SK-N-SH treated with all-trans-retinoic acid at 6 μM for 48 hours (cell line): ENCODE measurements around the gene HSPB6.
"Not testable (repeated sequence)": the region's sequence is repeated elsewhere in the genome, so short reads cannot be mapped to it uniquely, and the experiment has no call there.

Source experiments
- ATAC-seq: fragments of 200-7000 bp; cut with Tn5 transposase; 3 replicates; pipeline ENCODE4 v1.9.1; 2020; ENCODE audit warnings: mild to moderate bottlenecking, moderate library complexity
- ARNTL ChIP-seq: fragments of 450-650 bp; formaldehyde crosslinking; IDR thresholded peaks from 2 replicates; pipeline ENCODE4 v1.5.0; 2020; ENCODE audit warnings: low read depth, mild to moderate bottlenecking, moderate library complexity, borderline replicate concordance
- BACH2 ChIP-seq: fragments of 250-450 bp; sonication (Bioruptor Pico); IDR thresholded peaks from 2 replicates; pipeline ENCODE4 v1.9.0; 2021; ENCODE audit warnings: mild to moderate bottlenecking, borderline replicate concordance
- CSDC2 ChIP-seq: fragments of 250-450 bp; sonication (Bioruptor Pico); IDR thresholded peaks from 2 replicates; pipeline ENCODE4 v1.5.0; 2020; ENCODE audit warnings: mild to moderate bottlenecking, moderate library complexity
- ESRRG ChIP-seq: fragments of 250-450 bp; sonication (Bioruptor Pico); IDR thresholded peaks from 2 replicates; pipeline ENCODE4 v1.6.1; 2021; ENCODE audit warnings: mild to moderate bottlenecking
- GLIS3 ChIP-seq: fragments of 250-450 bp; sonication (Bioruptor Pico); IDR thresholded peaks from 2 replicates; pipeline ENCODE4 v1.5.0; 2020; ENCODE audit warnings: mild to moderate bottlenecking, moderate library complexity
- ISL1 ChIP-seq: fragments of 250-450 bp; sonication (Bioruptor Pico); IDR thresholded peaks from 2 replicates; pipeline ENCODE4 v2.1.2; 2022; ENCODE audit warnings: mild to moderate bottlenecking, moderate library complexity
- OSR1 ChIP-seq: fragments of 250-450 bp; sonication (Bioruptor Pico); IDR thresholded peaks from 2 replicates; pipeline ENCODE4 v1.8.0; 2022; ENCODE audit warnings: moderate library complexity, mild to moderate bottlenecking, inconsistent platforms
- RARB ChIP-seq: fragments of 250-450 bp; sonication (Bioruptor Pico); IDR thresholded peaks from 2 replicates; pipeline ENCODE4 v1.8.0; 2021; ENCODE audit warnings: mild to moderate bottlenecking, moderate library complexity
- SNAI2 ChIP-seq: fragments of 250-450 bp; sonication (Bioruptor Pico); IDR thresholded peaks from 2 replicates; pipeline ENCODE4 v1.5.0; 2020; ENCODE audit warnings: mild to moderate bottlenecking, moderate library complexity
- TCF4 ChIP-seq: fragments of 250-450 bp; sonication (Bioruptor Pico); IDR thresholded peaks from 2 replicates; pipeline ENCODE4 v1.8.0; 2021; ENCODE audit warnings: mild to moderate bottlenecking, moderate library complexity, borderline replicate concordance
- TOX ChIP-seq: fragments of 250-450 bp; sonication (Bioruptor Pico); IDR thresholded peaks from 2 replicates; pipeline ENCODE4 v1.8.0; 2021; ENCODE audit warnings: mild to moderate bottlenecking, moderate library complexity, borderline replicate concordance
- ZC3H10 ChIP-seq: fragments of 250-450 bp; sonication (Bioruptor Pico); IDR thresholded peaks from 2 replicates; pipeline ENCODE4 v1.5.1; 2021; ENCODE audit warnings: mild to moderate bottlenecking, moderate library complexity
- ZFP3 ChIP-seq: fragments of 250-450 bp; sonication (Bioruptor Pico); IDR thresholded peaks from 2 replicates; pipeline ENCODE4 v1.5.0; 2020; ENCODE audit warnings: mild to moderate bottlenecking, moderate library complexity
- ZFP30 ChIP-seq: fragments of 450-650 bp; formaldehyde crosslinking; IDR thresholded peaks from 2 replicates; pipeline ENCODE4 v1.5.0; 2022; ENCODE audit warnings: mild to moderate bottlenecking, moderate library complexity
- ZNF565 ChIP-seq: fragments of 450-650 bp; formaldehyde crosslinking; conservative IDR thresholded peaks from 2 replicates; pipeline ENCODE4 v1.5.0; 2020; ENCODE audit warnings: low read depth, mild to moderate bottlenecking, moderate library complexity
- ZNF70 ChIP-seq: fragments of 450-650 bp; formaldehyde crosslinking; IDR thresholded peaks from 2 replicates; pipeline ENCODE4 v1.5.0; 2020; ENCODE audit warnings: mild to moderate bottlenecking, moderate library complexity
- ZNF8 ChIP-seq: fragments of 450-650 bp; formaldehyde crosslinking; IDR thresholded peaks from 2 replicates; pipeline ENCODE4 v1.5.0; 2020; ENCODE audit warnings: mild to moderate bottlenecking, moderate library complexity
- TF ChIP-seq, protein P1 (sequence below): fragments of 250-450 bp; sonication (Bioruptor Pico); IDR thresholded peaks from 2 replicates; pipeline ENCODE4 v1.5.1; 2021; ENCODE audit warnings: mild to moderate bottlenecking, moderate library complexity
- TF ChIP-seq, protein P2 (sequence below): fragments of 250-450 bp; sonication (Bioruptor Pico); IDR thresholded peaks from 2 replicates; pipeline ENCODE4 v1.8.0; 2020; ENCODE audit warnings: mild to moderate bottlenecking, moderate library complexity, borderline replicate concordance
- TF ChIP-seq, protein P3 (sequence below): fragments of 250-450 bp; sonication (Bioruptor Pico); IDR thresholded peaks from 2 replicates; pipeline ENCODE4 v1.5.0; 2020; ENCODE audit warnings: mild to moderate bottlenecking, moderate library complexity
- TF ChIP-seq, protein P4 (sequence below): fragments of 250-450 bp; sonication (Bioruptor Pico); IDR thresholded peaks from 2 replicates; pipeline ENCODE4 v1.8.0; 2021; ENCODE audit warnings: low read depth, mild to moderate bottlenecking, moderate library complexity, borderline replicate concordance

The HSPB6 gene

DNA sequence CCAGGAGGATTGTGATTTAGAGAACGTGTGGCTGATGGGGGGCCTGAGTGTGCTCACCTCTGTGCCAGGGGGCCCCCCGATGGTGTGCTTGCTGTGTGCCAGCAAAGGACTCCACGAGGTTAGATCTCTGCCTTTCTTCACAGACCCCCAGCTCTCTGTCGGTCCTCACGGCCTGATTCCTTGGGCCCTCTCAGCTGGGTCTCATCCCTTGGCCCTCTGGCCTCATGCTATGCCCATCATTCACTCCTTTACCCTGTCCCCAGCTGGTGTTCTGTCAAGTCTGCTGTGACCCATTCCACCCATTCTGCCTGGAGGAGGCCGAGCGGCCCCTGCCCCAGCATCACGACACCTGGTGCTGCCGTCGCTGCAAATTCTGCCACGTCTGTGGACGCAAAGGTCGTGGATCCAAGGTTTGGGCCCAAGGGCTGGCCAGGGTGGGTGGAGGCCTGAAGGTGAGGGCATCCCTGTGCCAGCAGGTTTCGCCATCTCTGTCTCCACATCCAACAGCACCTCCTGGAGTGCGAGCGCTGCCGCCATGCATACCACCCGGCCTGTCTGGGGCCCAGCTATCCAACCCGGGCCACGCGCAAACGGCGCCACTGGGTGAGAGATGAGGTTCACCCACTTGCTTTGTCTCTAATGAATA is 31.5 kb downstream of the HSPB6 start (continued):
- TF ChIP-seq, protein P1, sequence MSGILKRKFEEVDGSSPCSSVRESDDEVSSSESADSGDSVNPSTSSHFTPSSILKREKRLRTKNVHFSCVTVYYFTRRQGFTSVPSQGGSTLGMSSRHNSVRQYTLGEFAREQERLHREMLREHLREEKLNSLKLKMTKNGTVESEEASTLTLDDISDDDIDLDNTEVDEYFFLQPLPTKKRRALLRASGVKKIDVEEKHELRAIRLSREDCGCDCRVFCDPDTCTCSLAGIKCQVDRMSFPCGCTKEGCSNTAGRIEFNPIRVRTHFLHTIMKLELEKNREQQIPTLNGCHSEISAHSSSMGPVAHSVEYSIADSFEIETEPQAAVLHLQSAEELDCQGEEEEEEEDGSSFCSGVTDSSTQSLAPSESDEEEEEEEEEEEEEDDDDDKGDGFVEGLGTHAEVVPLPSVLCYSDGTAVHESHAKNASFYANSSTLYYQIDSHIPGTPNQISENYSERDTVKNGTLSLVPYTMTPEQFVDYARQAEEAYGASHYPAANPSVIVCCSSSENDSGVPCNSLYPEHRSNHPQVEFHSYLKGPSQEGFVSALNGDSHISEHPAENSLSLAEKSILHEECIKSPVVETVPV (CRISPR knock-in tag) = no peak
- TF ChIP-seq ZNF565 (CRISPR knock-in tag) (no peak), ZNF70 (CRISPR knock-in tag) (no peak)
- TF ChIP-seq, all 23 proteins: peak for 0

DNA sequence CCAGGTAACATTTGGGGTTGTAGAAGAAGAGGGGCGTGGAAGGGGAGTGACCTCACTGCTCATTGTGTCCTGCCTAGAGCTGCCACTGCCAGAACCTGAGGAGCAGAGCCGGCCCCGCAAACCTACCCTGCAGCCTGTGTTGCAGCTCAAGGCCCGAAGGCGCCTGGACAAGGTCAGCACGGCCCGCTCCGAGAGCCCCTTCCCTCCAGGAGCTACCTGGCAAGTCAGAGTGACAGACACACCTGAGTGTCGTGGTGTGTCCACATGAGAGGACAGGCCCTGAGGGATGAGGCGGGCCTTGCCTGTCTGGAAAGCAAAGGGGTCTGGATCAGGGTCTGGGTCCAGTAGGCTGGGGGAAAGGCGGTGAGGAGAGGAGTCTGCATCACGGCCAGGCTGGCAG is 32.3 kb downstream of the HSPB6 start:
- no peak for ATAC-seq
- no peak for TF ChIP-seq CSDC2 (CRISPR knock-in tag)
- no peak for TF ChIP-seq SNAI2 (CRISPR knock-in tag)
- TF ChIP-seq, protein P2, sequence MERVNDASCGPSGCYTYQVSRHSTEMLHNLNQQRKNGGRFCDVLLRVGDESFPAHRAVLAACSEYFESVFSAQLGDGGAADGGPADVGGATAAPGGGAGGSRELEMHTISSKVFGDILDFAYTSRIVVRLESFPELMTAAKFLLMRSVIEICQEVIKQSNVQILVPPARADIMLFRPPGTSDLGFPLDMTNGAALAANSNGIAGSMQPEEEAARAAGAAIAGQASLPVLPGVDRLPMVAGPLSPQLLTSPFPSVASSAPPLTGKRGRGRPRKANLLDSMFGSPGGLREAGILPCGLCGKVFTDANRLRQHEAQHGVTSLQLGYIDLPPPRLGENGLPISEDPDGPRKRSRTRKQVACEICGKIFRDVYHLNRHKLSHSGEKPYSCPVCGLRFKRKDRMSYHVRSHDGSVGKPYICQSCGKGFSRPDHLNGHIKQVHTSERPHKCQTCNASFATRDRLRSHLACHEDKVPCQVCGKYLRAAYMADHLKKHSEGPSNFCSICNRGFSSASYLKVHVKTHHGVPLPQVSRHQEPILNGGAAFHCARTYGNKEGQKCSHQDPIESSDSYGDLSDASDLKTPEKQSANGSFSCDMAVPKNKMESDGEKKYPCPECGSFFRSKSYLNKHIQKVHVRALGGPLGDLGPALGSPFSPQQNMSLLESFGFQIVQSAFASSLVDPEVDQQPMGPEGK (CRISPR knock-in tag) = no peak
- no peak for TF ChIP-seq TOX (CRISPR knock-in tag)
- TF ChIP-seq ZC3H10 = no peak
- no peak for TF ChIP-seq ESRRG (CRISPR knock-in tag)
- no peak for TF ChIP-seq ZNF70 (CRISPR knock-in tag)
- no peak for TF ChIP-seq ARNTL (CRISPR knock-in tag)
- TF ChIP-seq ZFP3 (CRISPR knock-in tag) = no peak
- TF ChIP-seq ISL1 (CRISPR knock-in tag) = no peak
- no peak for TF ChIP-seq RARB (CRISPR knock-in tag)
- TF ChIP-seq, protein P3, sequence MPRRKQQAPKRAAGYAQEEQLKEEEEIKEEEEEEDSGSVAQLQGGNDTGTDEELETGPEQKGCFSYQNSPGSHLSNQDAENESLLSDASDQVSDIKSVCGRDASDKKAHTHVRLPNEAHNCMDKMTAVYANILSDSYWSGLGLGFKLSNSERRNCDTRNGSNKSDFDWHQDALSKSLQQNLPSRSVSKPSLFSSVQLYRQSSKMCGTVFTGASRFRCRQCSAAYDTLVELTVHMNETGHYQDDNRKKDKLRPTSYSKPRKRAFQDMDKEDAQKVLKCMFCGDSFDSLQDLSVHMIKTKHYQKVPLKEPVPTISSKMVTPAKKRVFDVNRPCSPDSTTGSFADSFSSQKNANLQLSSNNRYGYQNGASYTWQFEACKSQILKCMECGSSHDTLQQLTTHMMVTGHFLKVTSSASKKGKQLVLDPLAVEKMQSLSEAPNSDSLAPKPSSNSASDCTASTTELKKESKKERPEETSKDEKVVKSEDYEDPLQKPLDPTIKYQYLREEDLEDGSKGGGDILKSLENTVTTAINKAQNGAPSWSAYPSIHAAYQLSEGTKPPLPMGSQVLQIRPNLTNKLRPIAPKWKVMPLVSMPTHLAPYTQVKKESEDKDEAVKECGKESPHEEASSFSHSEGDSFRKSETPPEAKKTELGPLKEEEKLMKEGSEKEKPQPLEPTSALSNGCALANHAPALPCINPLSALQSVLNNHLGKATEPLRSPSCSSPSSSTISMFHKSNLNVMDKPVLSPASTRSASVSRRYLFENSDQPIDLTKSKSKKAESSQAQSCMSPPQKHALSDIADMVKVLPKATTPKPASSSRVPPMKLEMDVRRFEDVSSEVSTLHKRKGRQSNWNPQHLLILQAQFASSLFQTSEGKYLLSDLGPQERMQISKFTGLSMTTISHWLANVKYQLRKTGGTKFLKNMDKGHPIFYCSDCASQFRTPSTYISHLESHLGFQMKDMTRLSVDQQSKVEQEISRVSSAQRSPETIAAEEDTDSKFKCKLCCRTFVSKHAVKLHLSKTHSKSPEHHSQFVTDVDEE (CRISPR knock-in tag) = no peak
- TF ChIP-seq TCF4 = no peak
- no peak for TF ChIP-seq ZFP30 (CRISPR knock-in tag)
- no peak for TF ChIP-seq GLIS3 (CRISPR knock-in tag)

DNA sequence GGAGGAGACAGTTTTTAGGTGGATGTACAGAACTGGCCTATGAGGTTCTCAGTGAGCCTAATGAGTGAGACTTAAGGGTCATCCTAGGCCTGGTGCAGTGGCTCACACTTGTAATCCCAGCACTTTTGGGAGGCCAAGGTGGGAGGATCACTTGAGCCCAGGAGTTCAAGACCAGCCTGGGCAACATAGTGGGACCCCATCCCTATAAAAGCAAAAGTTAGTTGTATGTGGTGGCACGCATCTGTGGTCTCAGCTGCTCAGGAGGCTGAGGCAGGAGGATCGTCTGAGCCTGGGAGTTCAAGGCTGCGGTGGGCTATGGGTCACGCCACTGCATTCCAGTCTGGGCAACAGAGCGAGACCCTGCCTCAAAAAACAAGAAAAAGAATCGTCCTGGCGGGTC is 32.7 kb downstream of the HSPB6 start:
- not testable (repeated sequence) for ATAC-seq

DNA sequence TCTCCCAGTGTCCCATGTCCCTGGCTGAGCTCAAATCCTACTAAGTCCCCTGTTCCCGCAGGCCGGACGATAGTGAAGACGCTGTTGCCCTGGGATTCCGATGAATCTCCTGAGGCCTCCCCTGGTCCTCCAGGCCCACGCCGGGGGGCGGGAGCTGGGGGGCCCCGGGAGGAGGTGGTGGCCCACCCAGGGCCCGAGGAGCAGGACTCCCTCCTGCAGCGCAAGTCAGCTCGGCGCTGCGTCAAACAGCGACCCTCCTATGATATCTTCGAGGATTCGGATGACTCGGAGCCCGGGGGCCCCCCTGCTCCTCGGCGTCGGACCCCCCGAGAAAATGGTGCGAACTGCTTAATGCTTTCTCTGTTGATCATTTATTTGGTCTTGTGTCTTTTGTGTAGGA is 33.2 kb downstream of the HSPB6 start:
- no peak for ATAC-seq
- TF ChIP-seq, protein P4, sequence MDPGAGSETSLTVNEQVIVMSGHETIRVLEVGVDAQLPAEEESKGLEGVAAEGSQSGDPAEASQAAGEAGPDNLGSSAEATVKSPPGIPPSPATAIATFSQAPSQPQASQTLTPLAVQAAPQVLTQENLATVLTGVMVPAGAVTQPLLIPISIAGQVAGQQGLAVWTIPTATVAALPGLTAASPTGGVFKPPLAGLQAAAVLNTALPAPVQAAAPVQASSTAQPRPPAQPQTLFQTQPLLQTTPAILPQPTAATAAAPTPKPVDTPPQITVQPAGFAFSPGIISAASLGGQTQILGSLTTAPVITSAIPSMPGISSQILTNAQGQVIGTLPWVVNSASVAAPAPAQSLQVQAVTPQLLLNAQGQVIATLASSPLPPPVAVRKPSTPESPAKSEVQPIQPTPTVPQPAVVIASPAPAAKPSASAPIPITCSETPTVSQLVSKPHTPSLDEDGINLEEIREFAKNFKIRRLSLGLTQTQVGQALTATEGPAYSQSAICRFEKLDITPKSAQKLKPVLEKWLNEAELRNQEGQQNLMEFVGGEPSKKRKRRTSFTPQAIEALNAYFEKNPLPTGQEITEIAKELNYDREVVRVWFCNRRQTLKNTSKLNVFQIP (CRISPR knock-in tag) = no peak
- no peak for TF ChIP-seq ESRRG (CRISPR knock-in tag)
- no peak for TF ChIP-seq GLIS3 (CRISPR knock-in tag)
- TF ChIP-seq OSR1 (CRISPR knock-in tag) = no peak
- TF ChIP-seq ZNF565 (CRISPR knock-in tag) = no peak
- TF ChIP-seq ZNF70 (CRISPR knock-in tag) = no peak
- TF ChIP-seq ARNTL (CRISPR knock-in tag) = no peak
- TF ChIP-seq, protein P1 (CRISPR knock-in tag) = no peak
- TF ChIP-seq ISL1 (CRISPR knock-in tag) = no peak
- no peak for TF ChIP-seq ZFP30 (CRISPR knock-in tag)
- no peak for TF ChIP-seq RARB (CRISPR knock-in tag)
- no peak for TF ChIP-seq BACH2
- no peak for TF ChIP-seq ZFP3 (CRISPR knock-in tag)
- TF ChIP-seq ZNF8 (CRISPR knock-in tag) = no peak
- TF ChIP-seq, protein P3 (CRISPR knock-in tag) = no peak
- no peak for TF ChIP-seq TOX (CRISPR knock-in tag)
- no peak for TF ChIP-seq ZC3H10
